Mesenchymal stem cell (in vitro differentiated cells and primary cell): ENCODE results near the gene ZNF492.

Experiments
- DNase-seq: peaks from one replicate; pipeline ENCODE4 v3.0.0-alpha.2; 2013
- H2AFZ ChIP-seq: one replicate; pipeline ENCODE4 v1.6.1; 2013; ENCODE audit warnings: low read depth, mild to moderate bottlenecking, control low read depth, inconsistent platforms, low read length, moderate library complexity
- H2AK5ac ChIP-seq: 2 replicates; pipeline ENCODE4 v1.6.1; 2013; ENCODE audit warnings: low read length, moderate library complexity, mild to moderate bottlenecking, inconsistent platforms; ENCODE audit not compliant: severe bottlenecking
- H2BK120ac ChIP-seq: one replicate; pipeline ENCODE4 v1.6.1; 2013; ENCODE audit warnings: low read depth, mild to moderate bottlenecking, inconsistent platforms, low read length, moderate library complexity
- H2BK12ac ChIP-seq, 2 experiments: one replicate each; pipeline ENCODE4 v1.6.1; 2013; ENCODE audit warnings: inconsistent platforms in 2 of 2, low read length in 2 of 2, mild to moderate bottlenecking in 2 of 2, moderate library complexity in 2 of 2, control low read depth in 1 of 2
- H2BK15ac ChIP-seq: one replicate; pipeline ENCODE4 v1.6.1; 2013; ENCODE audit warnings: mild to moderate bottlenecking, low read depth, inconsistent platforms; ENCODE audit not compliant: poor library complexity, severe bottlenecking
- H2BK5ac ChIP-seq: 2 replicates; pipeline ENCODE4 v1.6.1; 2013; ENCODE audit warnings: low read depth, mild to moderate bottlenecking, low read length, control low read depth, inconsistent platforms; ENCODE audit not compliant: poor library complexity, severe bottlenecking
- H3K14ac ChIP-seq, 2 experiments: one replicate each; pipeline ENCODE4 v1.6.1; 2013; ENCODE audit warnings: inconsistent platforms in 2 of 2, low read length in 2 of 2, control low read depth in 1 of 2, mild to moderate bottlenecking in 1 of 2, moderate library complexity in 1 of 2
- H3K18ac ChIP-seq, 2 experiments: one replicate each; pipeline ENCODE4 v1.6.1; 2013; ENCODE audit warnings: inconsistent platforms in 2 of 2, low read length in 2 of 2, control low read depth in 1 of 2, low read depth in 1 of 2, mild to moderate bottlenecking in 1 of 2
- H3K23ac ChIP-seq, 2 experiments: one replicate each; pipeline ENCODE4 v1.6.1; 2013; ENCODE audit warnings: inconsistent platforms in 2 of 2, low read length in 2 of 2, mild to moderate bottlenecking in 2 of 2, moderate library complexity in 2 of 2, control low read depth in 1 of 2
- H3K27ac ChIP-seq: 2 replicates; pipeline ENCODE4 v1.5.1; 2013; ENCODE audit warnings: mild to moderate bottlenecking, moderate library complexity, low read length, control low read depth, inconsistent platforms; ENCODE audit not compliant: poor library complexity, severe bottlenecking
- H3K27me3 ChIP-seq, 2 experiments: 2 replicates each; pipeline versions ENCODE4 v1.6.1 to v1.7.0; 2013; ENCODE audit warnings: low read length in 2 of 2, mild to moderate bottlenecking in 2 of 2, moderate library complexity in 2 of 2, control low read depth in 1 of 2, inconsistent platforms in 1 of 2; ENCODE audit not compliant: control insufficient read depth in 1 of 2, insufficient read depth in 1 of 2
- H3K36me3 ChIP-seq, 2 experiments: 2 replicates each; pipeline versions ENCODE4 v1.6.1 to v1.7.0; 2013; ENCODE audit warnings: low read length in 2 of 2, control low read depth in 1 of 2, inconsistent platforms in 1 of 2, low read depth in 1 of 2, mild to moderate bottlenecking in 1 of 2; ENCODE audit not compliant: insufficient read depth in 2 of 2, control insufficient read depth in 1 of 2
- H3K4ac ChIP-seq, 2 experiments: one replicate each; pipeline ENCODE4 v1.6.1; 2013; ENCODE audit warnings: inconsistent platforms in 2 of 2, low read length in 2 of 2, mild to moderate bottlenecking in 2 of 2, moderate library complexity in 2 of 2, control low read depth in 1 of 2, low read depth in 1 of 2
- H3K4me1 ChIP-seq: 2 replicates; pipeline ENCODE4 v1.6.1; 2013; ENCODE audit warnings: low read depth, low read length, control low read depth; ENCODE audit not compliant: control insufficient read depth, insufficient read depth
- H3K4me2 ChIP-seq: 2 replicates; pipeline ENCODE4 v1.6.1; 2013; ENCODE audit warnings: low read length, mild to moderate bottlenecking, inconsistent platforms; ENCODE audit not compliant: poor library complexity, severe bottlenecking
- H3K4me3 ChIP-seq, 2 experiments: 2 replicates each; pipeline versions ENCODE4 v1.5.1 to v1.7.0; 2013; ENCODE audit warnings: low read length in 2 of 2, mild to moderate bottlenecking in 2 of 2, control low read depth in 1 of 2, low read depth in 1 of 2; ENCODE audit not compliant: insufficient read depth in 1 of 2
- H3K79me1 ChIP-seq: replicated peaks from 2 replicates; pipeline ENCODE4 v1.6.1; 2013; ENCODE audit warnings: mild to moderate bottlenecking, control low read depth, low read length, inconsistent platforms; ENCODE audit not compliant: poor library complexity, severe bottlenecking
- H3K9ac ChIP-seq: 2 replicates; pipeline ENCODE4 v1.7.0; 2013; ENCODE audit warnings: mild to moderate bottlenecking, low read length, moderate library complexity
- H3K9me3 ChIP-seq: 2 replicates; pipeline ENCODE4 v1.7.0; 2013; ENCODE audit warnings: mild to moderate bottlenecking, low read length; ENCODE audit not compliant: control insufficient read depth
- H4K8ac ChIP-seq: one replicate; pipeline ENCODE4 v1.6.1; 2013; ENCODE audit warnings: inconsistent platforms, mild to moderate bottlenecking, low read length, moderate library complexity
- H4K91ac ChIP-seq: one replicate; pipeline ENCODE4 v1.6.1; 2013; ENCODE audit warnings: mild to moderate bottlenecking, low read length, inconsistent platforms
- WGBS: methylation state at CpG from one replicate; pipeline ENCODE4 v1.1.7; 2013; ENCODE audit warnings: mixed read lengths; 5-methylcytosine and 5-hydroxymethylcytosine counted together

ZNF492 gene

GRCh38 chr19:22601906-22602630 is 32.1 kb upstream of the ZNF492 start:
- peaks cover 24% of the 10 kb centered on the region for H3K9me3 ChIP-seq
- no peak overlapping the region for H2AFZ ChIP-seq
- H3K4me3 ChIP-seq: no peak overlapping the region
- H4K8ac ChIP-seq: no peak overlapping the region
- no peak overlapping the region for H2AK5ac ChIP-seq
- no peak overlapping the region for H3K4me2 ChIP-seq
- H3K27me3 ChIP-seq: no peaks in the 10 kb centered on the region
- H3K27ac ChIP-seq: no peak overlapping the region
- no peak overlapping the region for H3K14ac ChIP-seq
- no peak overlapping the region for H2BK5ac ChIP-seq
- no peaks in the 10 kb centered on the region for H3K36me3 ChIP-seq
- no peak for DNase-seq
- no peak overlapping the region for H3K23ac ChIP-seq
- no peak overlapping the region for H2BK12ac ChIP-seq
- no peak overlapping the region for H2BK15ac ChIP-seq
- H3K9ac ChIP-seq: no peak overlapping the region
- no peak overlapping the region for H3K18ac ChIP-seq
- H3K4me1 ChIP-seq: no peaks in the 10 kb centered on the region
- WGBS: 78% methylated on average over 10 of the region's 12 CpGs
- H3K4ac ChIP-seq: no peak overlapping the region
- no peaks in the 10 kb centered on the region for H3K79me1 ChIP-seq
- H4K91ac ChIP-seq: no peak overlapping the region
- H2BK120ac ChIP-seq: no peak overlapping the region

- 82% methylated on average over 19 of the region's 19 CpGs for WGBS
- no peak overlapping the region for H3K27ac ChIP-seq
- H2AFZ ChIP-seq: no peak overlapping the region
- no peaks in the 10 kb centered on the region for H3K79me1 ChIP-seq
- no peak overlapping the region for H2BK15ac ChIP-seq
- H2AK5ac ChIP-seq: no peak overlapping the region
- H2BK5ac ChIP-seq: no peak overlapping the region
- no peak overlapping the region for H3K4me2 ChIP-seq
- H3K36me3 ChIP-seq: no peaks in the 10 kb centered on the region
- H3K14ac ChIP-seq: no peak overlapping the region
- no peak overlapping the region for H4K8ac ChIP-seq
- H2BK120ac ChIP-seq: no peak overlapping the region
- H2BK12ac ChIP-seq: no peak overlapping the region
- H3K18ac ChIP-seq: no peak overlapping the region
- H3K4me3 ChIP-seq: peak overlapping the region in 1 of 2 experiments; percentile 19
- no peak overlapping the region for H3K23ac ChIP-seq
- no peak overlapping the region for H3K4ac ChIP-seq
- no peak for DNase-seq
- no peaks in the 10 kb centered on the region for H3K4me1 ChIP-seq
- H3K27me3 ChIP-seq: no peaks in the 10 kb centered on the region
- H3K9me3 ChIP-seq: peaks cover 21% of the 10 kb centered on the region
- H3K9ac ChIP-seq: no peak overlapping the region
- no peak overlapping the region for H4K91ac ChIP-seq
These were observed 31.4 kb upstream of the ZNF492 start for GRCh38 chr19:22602631-22603272.

- WGBS: 74% methylated on average over 12 of the region's 14 CpGs
- no peak overlapping the region for H2BK15ac ChIP-seq
- H2BK5ac ChIP-seq: no peak overlapping the region
- H3K14ac ChIP-seq: no peak overlapping the region
- no peak overlapping the region for H3K4ac ChIP-seq
- H3K23ac ChIP-seq: no peak overlapping the region
- H2AFZ ChIP-seq: no peak overlapping the region
- no peak overlapping the region for H4K8ac ChIP-seq
- no peak overlapping the region for H3K4me3 ChIP-seq
- peaks cover 26% of the 10 kb centered on the region for H3K9me3 ChIP-seq
- no peak overlapping the region for H3K27ac ChIP-seq
- H2BK120ac ChIP-seq: no peak overlapping the region
- H3K27me3 ChIP-seq: no peaks in the 10 kb centered on the region
- no peaks in the 10 kb centered on the region for H3K79me1 ChIP-seq
- H3K9ac ChIP-seq: no peak overlapping the region
- no peak overlapping the region for H3K18ac ChIP-seq
- no peak overlapping the region for H3K4me2 ChIP-seq
- DNase-seq: no peak
- H2AK5ac ChIP-seq: no peak overlapping the region
- no peaks in the 10 kb centered on the region for H3K36me3 ChIP-seq
- H3K4me1 ChIP-seq: no peaks in the 10 kb centered on the region
- H2BK12ac ChIP-seq: no peak overlapping the region
- no peak overlapping the region for H4K91ac ChIP-seq
These were observed 30.3 kb upstream of the ZNF492 start for GRCh38 chr19:22603518-22604440.
